ENCODE data around the gene LILRB4.
"Not testable (repeated sequence)": the region's sequence is repeated elsewhere in the genome, so short reads cannot be mapped to it uniquely, and the experiment has no call there.

The LILRB4 gene

DNA sequence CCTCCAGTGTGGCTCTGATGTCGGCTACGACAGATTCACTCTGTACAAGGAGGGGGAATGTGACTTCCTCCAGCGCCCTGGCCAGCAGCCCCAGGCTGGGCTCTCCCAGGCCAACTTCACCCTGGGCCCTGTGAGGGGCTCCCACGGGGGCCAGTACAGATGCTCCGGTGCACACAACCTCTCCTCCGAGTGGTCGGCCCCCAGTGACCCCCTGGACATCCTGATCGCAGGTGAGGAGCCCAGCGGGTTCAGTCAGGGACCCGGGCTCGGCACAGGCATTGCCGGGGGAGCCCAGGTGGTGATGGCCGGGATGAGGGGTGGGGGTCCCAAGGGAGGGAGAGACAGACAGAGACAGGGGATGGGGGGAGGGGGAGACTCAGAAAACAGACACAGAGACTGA is 34.9 kb downstream of the LILRB4 start:
- DNase-seq = not testable (repeated sequence)

DNA sequence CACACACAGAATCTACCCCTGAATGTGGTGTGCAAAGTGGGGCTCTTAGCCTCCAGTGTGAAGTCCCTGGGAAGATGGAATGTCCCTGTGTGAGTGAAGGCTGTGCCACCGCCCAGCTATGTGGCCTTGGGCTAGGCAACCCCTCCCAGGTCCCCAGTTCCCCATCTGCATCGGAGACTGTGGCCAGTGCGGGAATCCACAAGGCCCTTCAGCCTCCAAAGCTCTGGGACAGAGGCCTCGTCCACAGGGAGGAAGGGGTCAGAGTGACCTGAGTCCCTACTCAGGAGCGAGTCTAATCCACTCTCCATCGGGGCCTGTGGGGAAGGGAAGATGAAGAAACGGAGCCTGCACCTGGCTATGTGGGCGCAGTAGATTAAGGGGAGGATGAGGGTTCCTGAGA is 42.1 kb downstream of the LILRB4 start:
- no peak for DNase-seq

DNA sequence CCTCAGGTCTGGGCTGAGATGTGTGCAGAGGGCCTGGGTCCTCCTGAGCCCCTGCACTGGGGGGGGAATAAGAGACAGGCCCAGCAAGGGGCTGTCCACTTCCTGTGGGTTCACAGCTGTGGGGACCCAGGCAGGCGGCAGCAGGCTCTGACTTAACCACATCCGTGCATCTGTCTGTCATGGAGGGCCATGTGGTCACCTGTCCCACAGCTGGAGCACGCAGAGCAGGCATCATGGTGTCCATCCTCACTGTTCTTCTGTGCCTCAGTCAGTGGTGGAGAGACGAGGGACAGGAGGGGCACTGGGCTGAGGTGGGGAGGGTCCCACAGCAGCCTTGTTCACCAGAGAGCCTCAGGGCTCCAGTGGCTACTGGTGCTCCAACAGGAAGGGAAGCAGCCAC is 45.2 kb downstream of the LILRB4 start:
- DNase-seq = no peak

DNA sequence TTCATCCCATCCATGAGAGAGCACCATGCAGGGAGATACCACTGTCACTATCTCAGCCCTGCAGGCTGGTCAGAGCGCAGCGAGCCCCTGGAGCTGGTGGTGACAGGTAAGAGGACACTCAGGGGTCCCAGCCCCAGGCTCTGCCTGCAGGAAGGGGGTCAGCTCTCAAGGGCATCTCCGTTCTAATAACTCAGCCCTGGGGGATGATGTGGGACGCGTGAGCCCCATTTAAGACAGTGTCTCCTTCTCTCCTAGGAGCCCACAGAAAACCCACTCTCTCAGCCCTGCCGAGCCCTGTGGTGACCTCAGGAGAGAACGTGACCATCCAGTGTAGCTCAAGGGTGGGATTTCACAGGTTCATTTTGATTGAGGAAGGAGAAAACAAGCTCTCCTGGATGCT is 46.0 kb downstream of the LILRB4 start:
- no peak for DNase-seq

- DNase-seq = no peak
Observed at GRCh38 chr19:54709212-54709948, 46.6 kb downstream of the LILRB4 start.

- not testable (repeated sequence) for DNase-seq
Observed at GRCh38 chr19:54709956-54710355, 47.2 kb downstream of the LILRB4 start.

Measured in islet precursor cell (in vitro differentiated cells).